NCI-H748 (cell line): Measurements from ENCODE around the gene NBAS.

ENCODE experiments used
- DNase-seq: peaks from one replicate; lab custom pipeline; 2025; ENCODE audit not compliant: unreplicated experiment; lab: John Stamatoyannopoulos, UW

NBAS gene

GRCh38 chr2:15316370-15316814 lies 244.7 kb downstream of the NBAS start:
- DNase-seq: no peak

DNA sequence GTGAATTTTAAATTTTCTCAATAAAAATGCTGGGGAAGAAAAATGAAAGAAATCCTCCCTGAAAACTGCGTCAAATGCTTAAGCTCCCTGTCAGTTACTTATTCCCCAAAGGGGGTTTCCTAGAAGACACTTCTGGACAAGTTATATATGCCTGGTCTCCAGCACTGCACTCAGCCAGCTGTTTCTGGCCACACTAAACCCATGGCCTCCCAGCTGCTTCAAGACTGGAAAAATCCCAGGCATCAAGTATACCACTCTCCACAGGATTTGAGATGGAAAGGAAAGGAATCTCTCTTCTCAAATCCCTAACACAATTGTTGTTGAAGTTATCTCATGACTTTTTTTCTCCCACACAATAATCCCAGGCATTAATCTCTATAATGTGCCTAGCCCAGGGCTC lies 245.7 kb downstream of the NBAS start:
- DNase-seq: no peak

DNA sequence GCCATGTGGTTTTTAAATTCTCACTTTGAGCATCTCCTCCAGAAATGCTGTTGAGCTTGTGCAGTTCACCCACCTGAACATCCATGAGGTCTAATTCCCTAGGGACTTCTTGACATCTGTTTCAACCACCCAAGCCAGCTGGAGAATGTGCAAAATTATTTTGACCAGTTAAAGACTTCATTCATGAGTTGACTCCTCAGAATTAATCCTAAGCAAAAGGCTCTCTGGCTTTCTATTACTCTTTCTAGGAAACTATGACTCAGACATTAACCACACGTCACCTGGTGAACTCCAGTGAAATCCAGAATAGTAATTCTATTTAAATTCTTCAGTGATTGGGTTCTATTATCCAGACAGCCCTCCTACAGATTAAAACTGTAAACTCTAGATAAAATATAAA lies 247.5 kb downstream of the NBAS start:
- DNase-seq: no peak

DNA sequence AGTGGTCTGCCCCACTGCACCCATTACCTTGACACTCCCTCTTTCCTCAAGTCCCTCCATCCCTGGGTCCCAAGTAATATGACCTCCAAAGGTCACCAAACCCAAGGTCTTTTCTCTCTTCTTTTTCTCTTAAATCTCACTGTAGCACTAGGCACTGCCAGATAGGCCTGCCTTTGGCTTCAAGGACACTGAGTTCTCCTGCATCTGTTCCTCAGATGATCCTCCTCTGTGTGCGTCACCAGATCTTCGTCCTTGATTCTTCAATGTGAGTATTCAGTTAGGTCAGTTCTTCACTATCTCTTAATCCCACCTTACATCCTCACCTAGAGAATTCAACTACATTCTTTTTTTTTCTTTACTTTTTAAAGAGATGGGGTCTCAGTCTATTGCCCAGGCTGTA lies 249.2 kb downstream of the NBAS start:
- no peak for DNase-seq

DNA sequence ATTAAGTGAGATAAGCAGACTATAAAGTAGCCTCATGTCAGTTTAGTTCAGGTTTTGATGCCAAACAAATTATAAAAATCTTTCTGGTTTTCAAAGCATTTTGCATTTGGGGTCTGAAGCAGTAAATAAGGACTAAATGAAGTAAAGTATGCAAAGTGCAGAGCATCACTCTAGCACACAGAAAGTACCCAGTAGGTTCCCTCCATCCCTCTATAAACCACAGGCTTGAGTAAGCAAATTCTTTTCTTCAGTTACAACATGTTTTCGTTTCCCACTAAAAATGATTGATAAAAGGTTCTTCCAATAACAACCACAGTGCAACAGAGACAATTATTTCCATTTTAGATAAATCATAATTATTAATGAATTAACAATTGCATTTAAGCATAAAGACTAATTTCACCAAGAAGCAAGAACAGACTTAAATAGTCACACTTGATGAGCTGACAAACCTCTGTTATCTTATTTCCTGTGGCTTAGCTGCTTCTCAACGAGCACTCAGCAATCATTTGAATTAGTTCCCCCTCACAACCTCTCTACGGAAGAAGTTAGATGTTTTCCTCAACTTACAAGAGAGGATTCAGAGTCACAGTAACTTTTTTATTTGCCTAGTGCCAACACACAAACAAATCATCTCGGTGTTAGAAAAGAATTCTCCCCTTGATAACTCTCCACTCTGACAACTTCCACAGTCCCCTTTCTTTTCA lies 249.8 kb downstream of the NBAS start:
- DNase-seq: no peak

DNA sequence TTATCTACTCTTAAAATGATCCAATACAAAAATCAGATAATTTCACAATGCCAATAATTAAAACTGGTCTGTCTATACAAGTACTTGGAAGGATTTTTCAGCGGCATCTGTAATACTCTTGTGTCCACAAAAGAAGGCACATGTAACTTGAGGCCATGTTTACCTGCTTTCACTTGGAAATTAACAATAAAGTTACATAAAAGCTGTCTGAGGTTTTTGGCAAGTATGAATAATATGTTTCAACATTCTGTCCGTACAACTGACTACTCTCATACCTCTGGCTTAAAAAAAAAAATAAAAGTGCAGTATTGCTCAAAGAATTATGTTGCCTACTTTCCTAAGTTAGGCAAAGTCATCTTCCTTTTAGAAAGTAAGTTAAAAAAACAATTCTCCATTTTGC lies 253.6 kb downstream of the NBAS start:
- no peak for DNase-seq

GRCh38 chr2:15306706-15307105 lies 254.4 kb downstream of the NBAS start:
- no peak for DNase-seq

DNA sequence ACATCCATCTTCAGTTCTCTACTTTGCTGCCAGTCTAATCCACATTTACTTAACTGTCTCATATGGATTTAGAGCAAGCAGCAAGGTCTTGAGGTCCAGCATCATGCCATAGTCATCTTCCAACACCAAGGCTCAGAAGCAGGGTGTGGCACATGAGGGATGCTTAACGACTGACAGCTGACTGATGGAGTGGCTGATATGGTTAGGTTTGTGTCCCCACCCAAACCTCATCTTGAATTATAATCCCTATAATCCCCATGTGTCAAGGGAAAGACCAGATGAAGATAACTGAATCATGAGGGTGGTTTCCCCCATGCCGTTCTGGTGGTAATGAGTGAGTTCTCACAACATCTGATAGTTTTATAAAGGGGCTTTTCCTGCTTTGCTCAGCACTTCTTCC lies 257.3 kb downstream of the NBAS start:
- no peak for DNase-seq

- no peak for DNase-seq
Measured at GRCh38 chr2:15302154-15302553, 259.0 kb downstream of the NBAS start.

GRCh38 chr2:15300624-15301573 lies 260.2 kb downstream of the NBAS start:
- DNase-seq: no peak

DNA sequence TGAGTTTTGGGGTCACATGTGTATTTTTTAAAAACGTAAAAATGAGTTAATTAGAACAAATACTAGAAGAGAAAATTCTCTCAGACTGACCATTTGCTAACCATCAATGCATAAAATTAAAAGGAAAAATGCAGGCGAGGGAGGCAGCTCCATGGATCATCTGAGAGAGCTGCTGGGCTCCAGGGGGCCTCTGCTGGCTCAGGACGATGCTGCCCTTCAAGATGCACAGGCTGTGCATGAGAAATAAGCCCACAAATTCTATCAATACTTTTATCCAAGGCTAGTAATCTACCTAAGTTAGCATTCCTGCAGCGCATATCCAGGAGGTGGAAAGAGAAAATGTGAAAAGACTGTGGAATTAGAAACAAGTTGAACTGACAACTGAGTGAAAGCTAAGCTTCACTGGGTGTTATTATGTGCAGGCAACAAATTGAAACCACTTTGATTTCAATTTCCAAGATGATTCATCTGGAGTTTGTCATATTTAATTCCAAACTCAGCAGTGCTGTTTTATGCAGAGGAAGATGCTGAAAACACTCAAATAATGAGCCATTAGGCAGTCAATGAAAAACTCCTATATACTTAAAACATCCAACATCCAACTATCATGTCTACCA lies 261.1 kb downstream of the NBAS start:
- DNase-seq: no peak

GRCh38 chr2:15298770-15299169 lies 262.4 kb downstream of the NBAS start:
- DNase-seq: no peak

DNA sequence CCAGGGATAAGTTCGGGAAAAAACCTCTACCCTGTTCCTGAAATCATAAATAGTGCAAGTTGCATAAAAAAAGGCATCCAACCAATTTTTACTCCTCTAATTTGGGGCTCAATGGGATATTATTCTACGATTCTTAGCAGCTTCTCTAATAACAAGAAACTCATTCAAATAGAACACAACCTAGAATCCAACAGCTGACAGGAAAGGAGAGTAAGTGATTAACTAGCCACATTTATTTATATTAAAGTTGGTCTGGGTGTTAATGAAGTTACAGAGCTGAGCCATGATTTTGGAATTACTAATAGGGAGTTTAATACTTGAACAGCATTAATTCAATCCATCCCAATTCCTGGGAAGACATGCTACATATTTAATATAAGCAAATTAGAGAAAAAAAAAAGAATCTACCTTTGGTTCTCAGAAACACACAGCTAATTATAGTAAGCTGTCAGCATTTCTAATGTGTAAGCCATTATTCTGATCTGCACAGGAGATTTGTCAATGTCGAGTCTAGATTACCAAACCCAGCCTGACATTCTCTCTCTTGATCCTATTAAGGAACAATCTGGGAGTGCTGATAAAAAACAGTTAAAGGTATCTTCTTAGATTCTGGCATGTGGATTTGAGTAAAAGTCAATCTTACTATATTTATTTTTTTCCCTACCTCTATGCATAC lies 267.7 kb downstream of the NBAS start:
- no peak for DNase-seq

- DNase-seq: no peak
Measured at GRCh38 chr2:15287447-15288184, 273.5 kb downstream of the NBAS start.

DNA sequence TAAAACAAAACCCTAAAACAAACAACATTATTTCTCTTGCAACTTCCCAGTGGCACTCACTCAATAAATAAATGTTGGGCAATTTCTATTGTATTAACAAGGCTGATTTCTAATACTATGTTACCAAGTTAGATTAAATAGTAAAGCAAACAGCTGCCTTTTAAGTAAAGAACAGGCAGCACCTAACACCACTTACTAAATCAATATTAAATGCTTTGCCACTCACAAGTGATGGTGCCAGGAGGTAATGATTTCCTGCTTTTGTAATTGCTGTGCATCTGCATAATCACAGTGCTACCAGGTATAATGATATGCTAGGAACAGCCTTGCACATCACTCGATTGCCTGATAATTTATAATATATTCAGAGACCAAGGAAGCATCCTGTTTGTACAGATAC lies 276.5 kb downstream of the NBAS start:
- peak; percentile 94 for DNase-seq

- no peak for DNase-seq
Measured at GRCh38 chr2:15281681-15282080, 279.5 kb downstream of the NBAS start.

GRCh38 chr2:15279201-15279876 lies 281.8 kb downstream of the NBAS start:
- no peak for DNase-seq

GRCh38 chr2:15278296-15278695 lies 282.8 kb downstream of the NBAS start:
- DNase-seq: no peak

GRCh38 chr2:15275346-15275745 lies 285.8 kb downstream of the NBAS start:
- no peak for DNase-seq

DNA sequence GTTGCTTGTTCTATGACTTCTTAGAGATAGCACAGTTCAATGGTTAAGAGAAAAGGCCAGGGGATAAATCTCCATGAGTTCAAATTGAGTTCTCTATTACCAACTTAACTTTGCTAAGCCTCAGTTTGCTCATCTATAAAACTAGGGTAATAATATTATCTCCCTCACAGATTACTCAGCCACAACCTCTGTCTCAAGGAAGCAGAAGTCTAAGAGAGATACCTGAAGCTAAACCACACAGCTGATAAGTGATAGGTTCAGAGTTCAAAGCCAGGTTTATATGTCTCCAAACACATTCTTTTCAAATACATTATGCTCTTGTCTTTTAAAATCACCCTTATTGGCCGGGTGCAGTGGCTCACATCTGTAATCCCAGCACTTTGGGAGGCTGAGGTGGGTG lies 287.7 kb downstream of the NBAS start:
- no peak for DNase-seq
